Measurements from ENCODE around the gene ADORA1. TPM values are rescaled to one million over a fixed set of nuclear protein-coding genes. Genes with fewer than 3 reads are reported as not detected.

The ADORA1 gene
- total and polyA plus RNA-seq, 2 of the 13 experiments (the other 11 are each of a cell fraction or from before 2014, with no cell fraction given): 0.11 TPM; not detected in 1

- Histone ChIP-seq H2AFZ (ENCODE audit: low read length) (no peak overlapping the region), H3K9ac (ENCODE audit: insufficient read depth, low read depth, low read length) (no peak overlapping the region), H3K27ac (ENCODE audit: extremely low read length, insufficient read depth, low read length) (no peak overlapping the region), H3K79me2 (ENCODE audit: insufficient read depth, low read length) (no peaks in the 10 kb centered on the region), H4K20me1 (ENCODE audit: insufficient read depth, low read length) (0 out of 2 replicates have a peak, but pooled peaks cover 4% of the 10 kb centered on the region), H3K27me3 (ENCODE audit: control insufficient read depth in 1 of 2, insufficient read depth in 2 of 2, low read length in 2 of 2) (peaks cover 2 to 13% of the 10 kb centered on the region in 2 experiments; a peak in 3 of 5 replicates), H3K4me2 (ENCODE audit: low read depth, low read length) (no peak overlapping the region), H3K36me3 (replicated peaks in 1 of 2; ENCODE audit: control insufficient read depth in 1 of 2, insufficient read depth in 2 of 2, low read length in 2 of 2) (no peaks in the 10 kb centered on the region), H3K4me3 (replicated peaks in 1 of 3; ENCODE audit: insufficient read depth in 1 of 3, low read depth in 2 of 3, low read length in 3 of 3) (no peak overlapping the region), H3K4me1 (ENCODE audit: insufficient read depth, low read length) (no peaks in the 10 kb centered on the region), H3K9me3 (ENCODE audit: low read length) (no peaks in the 10 kb centered on the region)
- WGBS (ENCODE audit: low lambda C conversion rate): 73% methylated on average over 5 of the region's 9 CpGs
- no peak for TF ChIP-seq HDAC6 (IDR thresholded peaks at IDR 0.05; ENCODE audit: low read depth, low read length)
- TF ChIP-seq TRIM24 (CRISPR knock-in tag; IDR thresholded peaks at IDR 0.05): no peak
- TF ChIP-seq DMTF1 (CRISPR knock-in tag; IDR thresholded peaks at IDR 0.05): no peak
- TF ChIP-seq SMYD3 (CRISPR knock-in tag; IDR thresholded peaks at IDR 0.05): no peak
- TF ChIP-seq KAT2B (IDR thresholded peaks at IDR 0.05; ENCODE audit: borderline replicate concordance, low read depth, low read length): no peak
- no peak for TF ChIP-seq ZNF737 (CRISPR knock-in tag; IDR thresholded peaks at IDR 0.05; ENCODE audit: borderline replicate concordance)
- TF ChIP-seq SMAD1 (CRISPR knock-in tag; IDR thresholded peaks at IDR 0.05; ENCODE audit: borderline replicate concordance, low read depth): no peak
- no peak for TF ChIP-seq ASH2L (IDR thresholded peaks at IDR 0.05; ENCODE audit: insufficient read length, low read depth, low read length)
- no peak for TF ChIP-seq ZNF260 (CRISPR knock-in tag; IDR thresholded peaks at IDR 0.05; ENCODE audit: borderline replicate concordance, low read depth)
- no peak for TF ChIP-seq ZBTB42 (CRISPR knock-in tag; IDR thresholded peaks at IDR 0.05)
- no peak for TF ChIP-seq NFKB2 (CRISPR knock-in tag; IDR thresholded peaks at IDR 0.05; ENCODE audit: borderline replicate concordance)
- no peak for TF ChIP-seq WIZ (CRISPR knock-in tag; IDR thresholded peaks at IDR 0.05)
- TF ChIP-seq EEA1 (CRISPR knock-in tag; IDR thresholded peaks at IDR 0.05; ENCODE audit: borderline replicate concordance): no peak
- in situ Hi-C loops (cut with HindIII; ENCODE audit: extremely low pct_ligation_motif_present, low pct_unique_long_range_greater_than_20kb): loop anchor here (5.0 kb wide), 1 partner anchor 48 kb away; no protein-coding TSS in a partner anchor
- ChIA-PET CTCF (ENCODE audit: low intra/inter-chr PET ratio, low total read pairs) (no interaction called here), POLR2A (no interaction called here)
- intact Hi-C loops (cut with micrococcal nuclease; ENCODE audit: unreplicated experiment): no loop called here
- ATAC-seq (no peak), DNase-seq (ENCODE audit: low spot score) (no peak), FAIRE-seq (no peak)
- no TSS peak for BruUV-seq (replicated peaks)
These were observed 41.5 kb downstream of the ADORA1 start for GRCh38 chr1:203168991-203169390.

Data from HepG2 (cell line).